HL-60 (cell line): ENCODE measurements around the gene SUPV3L1.
A peak's percentile ranks its signal among the peaks of the same experiment; 100 is the strongest.

Experiments
- DNase-seq, 2 experiments: peaks; one replicate each; pipeline ENCODE4 v3.0.0-alpha.2; 2010 to 2020; ENCODE audit warnings: low read depth in 1 of 2, low spot score in 1 of 2
- H3K27ac ChIP-seq: fragments of 250-450 bp; sonication (Bioruptor Pico); replicated peaks from 2 replicates; pipeline ENCODE4 v1.5.1; 2020; ENCODE audit warnings: mild to moderate bottlenecking, moderate library complexity
- H3K27me3 ChIP-seq: fragments of 250-450 bp; sonication (Bioruptor Pico); 2 replicates; pipeline ENCODE4 v1.5.1; 2021; ENCODE audit warnings: mild to moderate bottlenecking, moderate library complexity; ENCODE audit not compliant: insufficient read depth, poor library complexity, severe bottlenecking
- H3K4me3 ChIP-seq: replicated peaks from 2 replicates; pipeline ENCODE4 v1.5.1; 2011; ENCODE audit warnings: mild to moderate bottlenecking, control low read depth, low read length; ENCODE audit not compliant: insufficient read depth
- GABPA ChIP-seq: IDR thresholded peaks from 2 replicates; pipeline ENCODE4 v1.6.1; 2012; ENCODE audit warnings: low read depth
- POLR2AphosphoS5 ChIP-seq: IDR thresholded peaks from 2 replicates; pipeline ENCODE4 v1.6.1; 2012; ENCODE audit warnings: low read depth
- REST ChIP-seq: IDR thresholded peaks from 2 replicates; pipeline ENCODE4 v1.6.1; 2012; ENCODE audit warnings: low read depth; ENCODE audit not compliant: insufficient replicate concordance
- SPI1 ChIP-seq: IDR thresholded peaks from 2 replicates; pipeline ENCODE4 v1.6.1; 2012; ENCODE audit warnings: low read depth, mild to moderate bottlenecking, borderline replicate concordance
- long read RNA-seq: library from polyadenylated mRNA; unstranded; transcript quantifications from one replicate; pipeline ENCODE4 v2.0.0, GENCODE V29; 2020
- TF ChIP-seq, protein P1 (sequence below): IDR thresholded peaks from one replicate; pipeline ENCODE4 v1.5.1; 2011; ENCODE audit warnings: low read length, control low read depth, inconsistent platforms; ENCODE audit not compliant: insufficient read depth

Gene SUPV3L1
- long read RNA-seq, transcript SUPV3L1-201 (15 exons, 2,484 nt) = major isoform, 504 of 614 reads
- long read RNA-seq, transcript SUPV3L1-203 (6 exons, 2,392 nt) = minor isoform, 5 of 614 reads
- long read RNA-seq, partial matches to known transcripts = 14 of 614 reads
- long read RNA-seq, other reads (novel, unspliced or antisense) = 91 of 614 reads

GRCh38 chr10:69179743-69180524 lies at the start of gene SUPV3L1:
Gene SUPV3L1, plus strand, starts transcription at chr10:69180234. Its CDS starts 58 bp downstream, at chr10:69180292.
- peak within 1 kb of the TSS; percentile 99 for H3K27ac ChIP-seq
- H3K4me3 ChIP-seq = peak within 1 kb of the TSS; percentile 76
- peak; percentile 96 to 97 for DNase-seq
- no peaks in the 10 kb centered on the region for H3K27me3 ChIP-seq
- no peak for TF ChIP-seq SPI1
- peak; percentile 95 for TF ChIP-seq POLR2AphosphoS5
- peak; percentile 47 for TF ChIP-seq REST
- TF ChIP-seq, protein P1, sequence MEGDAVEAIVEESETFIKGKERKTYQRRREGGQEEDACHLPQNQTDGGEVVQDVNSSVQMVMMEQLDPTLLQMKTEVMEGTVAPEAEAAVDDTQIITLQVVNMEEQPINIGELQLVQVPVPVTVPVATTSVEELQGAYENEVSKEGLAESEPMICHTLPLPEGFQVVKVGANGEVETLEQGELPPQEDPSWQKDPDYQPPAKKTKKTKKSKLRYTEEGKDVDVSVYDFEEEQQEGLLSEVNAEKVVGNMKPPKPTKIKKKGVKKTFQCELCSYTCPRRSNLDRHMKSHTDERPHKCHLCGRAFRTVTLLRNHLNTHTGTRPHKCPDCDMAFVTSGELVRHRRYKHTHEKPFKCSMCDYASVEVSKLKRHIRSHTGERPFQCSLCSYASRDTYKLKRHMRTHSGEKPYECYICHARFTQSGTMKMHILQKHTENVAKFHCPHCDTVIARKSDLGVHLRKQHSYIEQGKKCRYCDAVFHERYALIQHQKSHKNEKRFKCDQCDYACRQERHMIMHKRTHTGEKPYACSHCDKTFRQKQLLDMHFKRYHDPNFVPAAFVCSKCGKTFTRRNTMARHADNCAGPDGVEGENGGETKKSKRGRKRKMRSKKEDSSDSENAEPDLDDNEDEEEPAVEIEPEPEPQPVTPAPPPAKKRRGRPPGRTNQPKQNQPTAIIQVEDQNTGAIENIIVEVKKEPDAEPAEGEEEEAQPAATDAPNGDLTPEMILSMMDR = no peak

DNA sequence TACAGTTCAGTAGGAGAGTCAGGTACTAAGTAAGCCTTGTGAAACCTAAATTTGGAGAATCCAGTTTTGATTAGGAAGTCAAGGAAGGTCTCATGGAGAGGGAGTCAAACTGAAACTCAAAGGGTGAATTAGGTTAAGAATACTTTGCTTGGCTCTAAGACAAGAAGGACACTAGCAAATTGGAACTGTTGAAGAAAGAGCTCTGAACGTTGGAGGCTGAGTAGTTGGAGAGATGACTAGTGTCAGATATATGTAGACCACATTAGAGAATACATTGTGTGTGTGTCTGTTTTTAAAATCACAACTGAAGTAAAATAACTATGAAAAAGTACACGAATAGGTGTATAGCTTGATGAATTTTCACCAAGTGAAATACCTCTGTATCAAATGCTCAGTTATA lies 49.8 kb upstream of the SUPV3L1 start:
- H3K4me3 ChIP-seq = no peak overlapping the region
- no peak overlapping the region for H3K27ac ChIP-seq
- DNase-seq = no peak
- no peak for TF ChIP-seq GABPA
- TF ChIP-seq, protein P1 = no peak
- TF ChIP-seq SPI1 = no peak
- TF ChIP-seq REST = no peak
- no peaks in the 10 kb centered on the region for H3K27me3 ChIP-seq

GRCh38 chr10:69139961-69140360 lies 40.1 kb upstream of the SUPV3L1 start:
- Histone ChIP-seq H3K4me3 (no peak overlapping the region), H3K27me3 (no peaks in the 10 kb centered on the region), H3K27ac (no peak overlapping the region)
- TF ChIP-seq REST (no peak), POLR2AphosphoS5 (no peak), SPI1 (no peak), GABPA (no peak)
- TF ChIP-seq, protein P1 = no peak
- no peak for DNase-seq
